GM23338 (cell line): ENCODE measurements around the gene TFB1M. TPM values are rescaled to one million over a fixed set of nuclear protein-coding genes. Genes with fewer than 3 reads are reported as not detected.
"Not testable (repeated sequence)": the region's sequence is repeated elsewhere in the genome, so short reads cannot be mapped to it uniquely, and the experiment has no call there.

ENCODE experiments used
- ATAC-seq: fragments of 200-7000 bp; cut with Tn5 transposase; 3 replicates; pipeline ENCODE4 v1.9.1; 2020
- DNase-seq: peaks from one replicate; pipeline ENCODE4 v3.0.0-alpha.2; 2015; ENCODE audit warnings: low spot score
- H2AFZ ChIP-seq: fragments of 200-600 bp; sonication (generic); 2 replicates; pipeline ENCODE4 v1.8.0; 2016; ENCODE audit warnings: antibody characterized with exemption, mild to moderate bottlenecking, moderate library complexity
- H3F3A ChIP-seq: fragments of 200-600 bp; sonication (generic); replicated peaks from 2 replicates; pipeline ENCODE4 v1.8.0; 2017; ENCODE audit warnings: antibody characterized with exemption, mixed run types, low read depth
- H3K27ac ChIP-seq: fragments of 200-600 bp; sonication (generic); 2 replicates; pipeline ENCODE4 v1.6.1; 2016; ENCODE audit warnings: low read depth
- H3K27me3 ChIP-seq: fragments of 200-600 bp; sonication (generic); 2 replicates; pipeline ENCODE4 v1.8.0; 2016; ENCODE audit warnings: mild to moderate bottlenecking, mixed run types, moderate library complexity; ENCODE audit not compliant: insufficient read depth
- H3K36me3 ChIP-seq: fragments of 200-600 bp; sonication (generic); 2 replicates; pipeline ENCODE4 v1.8.0; 2016; ENCODE audit warnings: mild to moderate bottlenecking; ENCODE audit not compliant: insufficient read depth
- H3K4me1 ChIP-seq: fragments of 200-600 bp; sonication (generic); 2 replicates; pipeline ENCODE4 v1.8.0; 2016; ENCODE audit warnings: mild to moderate bottlenecking, moderate library complexity; ENCODE audit not compliant: insufficient read depth
- H3K4me2 ChIP-seq: fragments of 200-600 bp; sonication (generic); 2 replicates; pipeline ENCODE4 v1.7.1; 2017; ENCODE audit warnings: mixed run types
- H3K4me3 ChIP-seq: fragments of 200-600 bp; sonication (generic); 2 replicates; pipeline ENCODE4 v1.6.1; 2016; ENCODE audit warnings: mixed run types
- H3K79me2 ChIP-seq: fragments of 200-600 bp; sonication (generic); replicated peaks from 2 replicates; pipeline ENCODE4 v1.8.0; 2017; ENCODE audit warnings: mild to moderate bottlenecking; ENCODE audit not compliant: insufficient read depth
- H3K9me2 ChIP-seq: fragments of 200-600 bp; sonication (generic); 2 replicates; pipeline ENCODE4 v1.8.0; 2017; ENCODE audit not compliant: insufficient read depth
- H4K20me1 ChIP-seq: fragments of 200-600 bp; sonication (generic); replicated peaks from 2 replicates; pipeline ENCODE4 v1.8.0; 2017; ENCODE audit warnings: mild to moderate bottlenecking; ENCODE audit not compliant: insufficient read depth
- H3K27ac Mint-ChIP-seq: 2 replicates; pipeline ENCODE4 v1.8.0; 2020; ENCODE audit warnings: inconsistent platforms, mild to moderate bottlenecking, moderate library complexity, mixed read lengths
- H3K27me3 Mint-ChIP-seq: 3 replicates; pipeline ENCODE4 v1.8.0; 2022; ENCODE audit warnings: low read depth, mild to moderate bottlenecking, moderate library complexity, mixed read lengths, inconsistent platforms; ENCODE audit not compliant: insufficient read depth, poor library complexity
- H3K36me3 Mint-ChIP-seq: 3 replicates; pipeline ENCODE4 v1.8.0; 2021; ENCODE audit warnings: low read depth, mild to moderate bottlenecking, inconsistent platforms, moderate library complexity, mixed read lengths
- H3K4me1 Mint-ChIP-seq: 3 replicates; pipeline ENCODE4 v1.8.0; 2020; ENCODE audit warnings: mild to moderate bottlenecking, inconsistent platforms, mixed read lengths
- H3K4me3 Mint-ChIP-seq: 3 replicates; pipeline ENCODE4 v1.8.0; 2021; ENCODE audit warnings: moderate library complexity, mild to moderate bottlenecking, inconsistent platforms, mixed read lengths
- H3K9me3 Mint-ChIP-seq: 3 replicates; pipeline ENCODE4 v1.8.0; 2020; ENCODE audit warnings: moderate library complexity, mild to moderate bottlenecking, inconsistent platforms, mixed read lengths
- CREB1 ChIP-seq: fragments of 250-450 bp; sonication (Bioruptor Pico); IDR thresholded peaks from 2 replicates; pipeline ENCODE4 v1.5.0; 2020; ENCODE audit warnings: low read depth, mild to moderate bottlenecking, moderate library complexity
- CTCF ChIP-seq, 2 experiments: fragments of 200-600 bp in 1 of 2; sonication (generic) in 1 of 2; conservative IDR thresholded peaks; 2 replicates each; pipeline versions ENCODE4 v1.5.1 to v1.6.1; 2016 to 2017; ENCODE audit warnings: antibody characterized with exemption in 2 of 2, low read depth in 2 of 2, mild to moderate bottlenecking in 2 of 2, moderate library complexity in 1 of 2
- POLR2AphosphoS5 ChIP-seq: IDR thresholded peaks from 2 replicates; pipeline ENCODE4 v1.6.1; 2016; ENCODE audit warnings: antibody characterized with exemption, low read depth
- ZNF114 ChIP-seq: fragments of 250-450 bp; sonication (Bioruptor Pico); IDR thresholded peaks from 2 replicates; pipeline ENCODE4 v1.5.0; 2020; ENCODE audit warnings: mild to moderate bottlenecking, moderate library complexity
- polyA plus RNA-seq: library from polyadenylated mRNA; unstranded; fragments of >200 nt; fragmentation: Nextera tagmentation; extraction: Ambion mirVana; gene quantifications from 2 replicates; pipeline ENCODE4 v1.2.1, GENCODE V29; 2016
- total RNA-seq: library from RNA; depleted of rRNA; stranded (reverse); fragments of >200 nt; shearing (Covaris generic); gene quantifications from 2 replicates; pipeline ENCODE4 v1.2.3, GENCODE V29; 2014

TFB1M gene
- total and polyA plus RNA-seq, 2 experiments from 2014 or later, result 51.1 to 66.9 TPM

- TF ChIP-seq ZNF114 (CRISPR knock-in tag), result no peak
- TF ChIP-seq CTCF (conservative IDR thresholded peaks at IDR 0.05; ENCODE audit: low read depth in 2 of 2), result peak; percentile 57 to 84
- TF ChIP-seq POLR2AphosphoS5, result no peak
- TF ChIP-seq CREB1 (CRISPR knock-in tag), result no peak
- no peak overlapping the region for H3K27ac Mint-ChIP-seq
Measured at GRCh38 chr6:155340464-155341129, 26.3 kb upstream of the TFB1M start.

GRCh38 chr6:155339929-155340328 is 25.6 kb upstream of the TFB1M start:
- H3K9me3 Mint-ChIP-seq, result peaks cover 16% of the 10 kb centered on the region; the same call in 2 of the 3 replicates
- not testable (repeated sequence) for H3K27ac Mint-ChIP-seq, ATAC-seq, H3K4me2 ChIP-seq, H3K4me3 ChIP-seq, H3K27me3 ChIP-seq, H3K4me1 ChIP-seq, H3K36me3 ChIP-seq, H3F3A ChIP-seq, H3K79me2 ChIP-seq, H3K9me2 ChIP-seq, H3K27me3 Mint-ChIP-seq, H3K27ac ChIP-seq, H3K4me1 Mint-ChIP-seq, H3K4me3 Mint-ChIP-seq, H4K20me1 ChIP-seq, H3K36me3 Mint-ChIP-seq, DNase-seq
- H2AFZ ChIP-seq, result 0 out of 2 replicates have a peak overlapping the region, but pooled peaks have one; percentile 57

More at GRCh38 chr6:155340464-155341129, 26.3 kb upstream of the TFB1M start:
- Histone ChIP-seq H3K4me2 (no peak overlapping the region), H2AFZ (0 out of 2 replicates have a peak overlapping the region, but pooled peaks have one; percentile 57), H3K27me3 (no peaks in the 10 kb centered on the region), H4K20me1 (no peaks in the 10 kb centered on the region), H3K79me2 (no peaks in the 10 kb centered on the region), H3K4me1 (no peaks in the 10 kb centered on the region), H3K9me2 (no peaks in the 10 kb centered on the region), H3K27ac (no peak overlapping the region), H3F3A (no peaks in the 10 kb centered on the region), H3K36me3 (no peaks in the 10 kb centered on the region; the same call in 1 of the 2 replicates), H3K4me3 (no peak overlapping the region)
- H3K36me3 Mint-ChIP-seq, result peaks cover 5% of the 10 kb centered on the region; the same call in 1 of the 3 replicates
- H3K4me1 Mint-ChIP-seq, result no peaks in the 10 kb centered on the region
- H3K9me3 Mint-ChIP-seq, result peaks cover 16% of the 10 kb centered on the region
- ATAC-seq (peak; percentile 92), DNase-seq (peak; percentile 52)
- H3K27me3 Mint-ChIP-seq, result peaks cover under 1% of the 10 kb centered on the region
- no peak overlapping the region for H3K4me3 Mint-ChIP-seq

GRCh38 chr6:155338237-155338636 is 24.0 kb upstream of the TFB1M start:
- not testable (repeated sequence) for H4K20me1 ChIP-seq, H3K4me1 Mint-ChIP-seq, H3K9me2 ChIP-seq, H3K36me3 Mint-ChIP-seq, H3K79me2 ChIP-seq, DNase-seq, H3K27me3 Mint-ChIP-seq, H3F3A ChIP-seq, H3K4me1 ChIP-seq, ATAC-seq, H2AFZ ChIP-seq, H3K4me3 ChIP-seq, H3K27ac ChIP-seq, H3K27me3 ChIP-seq, H3K36me3 ChIP-seq, H3K27ac Mint-ChIP-seq, H3K4me2 ChIP-seq, H3K4me3 Mint-ChIP-seq
- peaks cover 17% of the 10 kb centered on the region; the same call in 2 of the 3 replicates for H3K9me3 Mint-ChIP-seq
